HCT116 (cell line): ENCODE results near the gene MNAT1. TPM values are rescaled to one million over a fixed set of nuclear protein-coding genes. Genes with fewer than 3 reads are reported as not detected.

Experiments used
- ATAC-seq: fragments of 200-7000 bp; cut with Tn5 transposase; 2 replicates; pipeline ENCODE4 v1.9.1; 2020; ENCODE audit warnings: mild to moderate bottlenecking, moderate library complexity
- BruUV-seq: library from RNA; stranded (reverse); fragments of 400-500 nt; replicated peaks from 2 replicates; lab custom pipeline; 2021; lab: Mats Ljungman, UMichigan
- CTCF ChIA-PET: fragments of 300-600 bp; sonication (Branson Sonifier 250); formaldehyde crosslinking; loops from one replicate; lab custom pipeline; 2021; ENCODE audit warnings: antibody characterized with exemption; lab: Charles Lee
- POLR2A ChIA-PET: fragments of 300-600, 350-600 bp; sonication (Branson Sonifier 250); formaldehyde crosslinking; loops from one replicate; lab custom pipeline; 2021; ENCODE audit warnings: antibody characterized with exemption; lab: Charles Lee
- RAD21 ChIA-PET, 2 experiments: fragments of 300-600 bp; sonication (Branson Sonifier 250); formaldehyde crosslinking; loops; one replicate each; lab custom pipeline; 2023; ENCODE audit warnings: low total read pairs in 2 of 2; ENCODE audit not compliant: uncharacterized antibody in 2 of 2, unreplicated experiment in 2 of 2, low non-redundant PET in 1 of 2; lab: Charles Lee
- DNase-seq: peaks from one replicate; pipeline ENCODE4 v3.0.0-alpha.2; 2010; ENCODE audit warnings: low read depth, low spot score
- H2AFZ ChIP-seq: fragments of 200-600 bp; shearing (Covaris generic), sonication (generic); 2 replicates; pipeline ENCODE4 v1.6.1; 2017; ENCODE audit warnings: low read depth, mixed run types, mixed read lengths, antibody characterized with exemption, low read length; ENCODE audit not compliant: poor library complexity, severe bottlenecking
- H3K27ac ChIP-seq: 2 replicates; pipeline ENCODE4 v1.5.1; 2012; ENCODE audit warnings: low read depth, low read length
- H3K27me3 ChIP-seq: fragments of 200-600 bp; sonication (generic); 2 replicates; pipeline ENCODE4 v1.6.1; 2016; ENCODE audit warnings: mixed run types, low read length, mixed read lengths; ENCODE audit not compliant: insufficient read depth
- H3K36me3 ChIP-seq, 2 experiments: fragments of 200-500 bp in 1 of 2; fragments of 200-600 bp in 1 of 2; sonication (Bioruptor generic) in 1 of 2; sonication (generic) in 1 of 2; 2 replicates each; pipeline versions ENCODE4 v1.5.1 to v1.6.1; 2014 to 2016; ENCODE audit warnings: low read length in 2 of 2, inconsistent platforms in 1 of 2, mixed read lengths in 1 of 2, mixed run types in 1 of 2; ENCODE audit not compliant: insufficient read depth in 2 of 2, control insufficient read depth in 1 of 2
- H3K4me1 ChIP-seq, 2 experiments: fragments of 200-600 bp in 1 of 2; sonication (generic) in 1 of 2; 2 replicates each; pipeline versions ENCODE4 v1.5.1 to v1.6.1; 2012 to 2017; ENCODE audit warnings: low read length in 2 of 2, inconsistent platforms in 1 of 2, mild to moderate bottlenecking in 1 of 2, mixed read lengths in 1 of 2, mixed run types in 1 of 2, moderate library complexity in 1 of 2; ENCODE audit not compliant: insufficient read depth in 2 of 2, control insufficient read depth in 1 of 2
- H3K4me2 ChIP-seq: fragments of 200-600 bp; sonication (generic); 2 replicates; pipeline ENCODE4 v1.6.1; 2017; ENCODE audit warnings: mixed run types, low read length, mixed read lengths
- H3K4me3 ChIP-seq, 2 experiments: fragments of 200-600 bp in 1 of 2; sonication (generic) in 1 of 2; replicated peaks in 1 of 2; 2 replicates each; pipeline ENCODE4 v1.5.1; 2011 to 2016; ENCODE audit warnings: low read length in 2 of 2, control low read depth in 1 of 2, low read depth in 1 of 2, mild to moderate bottlenecking in 1 of 2, mixed read lengths in 1 of 2, mixed run types in 1 of 2
- H3K79me2 ChIP-seq: fragments of 200-600 bp; sonication (generic); 2 replicates; pipeline ENCODE4 v1.6.1; 2017; ENCODE audit warnings: mild to moderate bottlenecking, mixed run types, low read length, moderate library complexity, mixed read lengths; ENCODE audit not compliant: insufficient read depth
- H3K9ac ChIP-seq: fragments of 200-600 bp; sonication (generic); 2 replicates; pipeline ENCODE4 v1.6.1; 2016; ENCODE audit warnings: low read length, mixed read lengths
- H3K9me2 ChIP-seq: fragments of 200-600 bp; sonication (generic), shearing (Covaris generic); 2 replicates; pipeline ENCODE4 v1.6.1; 2017; ENCODE audit warnings: mixed run types, mild to moderate bottlenecking, moderate library complexity; ENCODE audit not compliant: insufficient read depth
- H3K9me3 ChIP-seq, 2 experiments: fragments of 200-500 bp in 1 of 2; fragments of 200-600 bp in 1 of 2; sonication (Bioruptor generic) in 1 of 2; sonication (generic) in 1 of 2; 2 replicates each; pipeline ENCODE4 v1.6.1; 2014 to 2017; ENCODE audit warnings: low read length in 2 of 2, mixed read lengths in 2 of 2, inconsistent platforms in 1 of 2, low read depth in 1 of 2, mild to moderate bottlenecking in 1 of 2, mixed run types in 1 of 2, moderate library complexity in 1 of 2; ENCODE audit not compliant: control insufficient read depth in 1 of 2, insufficient read depth in 1 of 2
- H4K20me1 ChIP-seq: fragments of 200-600 bp; sonication (generic), shearing (Covaris generic); 2 replicates; pipeline ENCODE4 v1.6.1; 2017; ENCODE audit warnings: mixed run types, mild to moderate bottlenecking, moderate library complexity; ENCODE audit not compliant: insufficient read depth
- CBX3 ChIP-seq: IDR thresholded peaks from 2 replicates; pipeline ENCODE4 v1.6.1; 2012; ENCODE audit warnings: low read depth
- CEBPB ChIP-seq: IDR thresholded peaks from 2 replicates; pipeline ENCODE4 v1.6.1; 2012; ENCODE audit warnings: low read depth
- EGR1 ChIP-seq: IDR thresholded peaks from 2 replicates; pipeline ENCODE4 v1.6.1; 2012; ENCODE audit warnings: low read depth
- EZH2 ChIP-seq: fragments of 200-600 bp; sonication (generic); IDR thresholded peaks from 2 replicates; pipeline ENCODE4 v1.6.1; 2017; ENCODE audit warnings: antibody characterized with exemption, mixed run types
- JUND ChIP-seq: IDR thresholded peaks from 2 replicates; pipeline ENCODE4 v1.6.1; 2012
- MAX ChIP-seq: IDR thresholded peaks from 2 replicates; pipeline ENCODE4 v1.6.1; 2012
- POLR2A ChIP-seq: IDR thresholded peaks from 2 replicates; pipeline ENCODE4 v1.7.0; 2011; ENCODE audit warnings: borderline replicate concordance; ENCODE audit not compliant: insufficient read depth, insufficient read length; ENCODE audit errors: extremely low read depth
- REST ChIP-seq: IDR thresholded peaks from 2 replicates; pipeline ENCODE4 v1.6.1; 2012; ENCODE audit warnings: low read depth
- SRF ChIP-seq: IDR thresholded peaks from 2 replicates; pipeline ENCODE4 v1.6.1; 2012; ENCODE audit warnings: low read depth
- TCF7L2 ChIP-seq: IDR thresholded peaks from 2 replicates; pipeline ENCODE4 v1.7.0; 2011; ENCODE audit warnings: borderline replicate concordance, inconsistent platforms; ENCODE audit not compliant: insufficient read depth, insufficient read length; ENCODE audit errors: extremely low read depth
- YY1 ChIP-seq: IDR thresholded peaks from 2 replicates; pipeline ENCODE4 v1.6.1; 2011; ENCODE audit warnings: low read length, low read depth, moderate library complexity, mild to moderate bottlenecking; ENCODE audit not compliant: insufficient replicate concordance; ENCODE audit errors: extremely low read depth
- ZBTB33 ChIP-seq: IDR thresholded peaks from 2 replicates; pipeline ENCODE4 v1.6.1; 2011; ENCODE audit warnings: mild to moderate bottlenecking, low read length, moderate library complexity; ENCODE audit not compliant: insufficient replicate concordance; ENCODE audit errors: extremely low read depth
- ZFX ChIP-seq: fragments of 450-650 bp; IDR thresholded peaks from 2 replicates; pipeline ENCODE4 v1.6.1; 2017
- intact Hi-C: fragments of 100-400 bp; cut with micrococcal nuclease; formaldehyde crosslinking; loops from 2 replicates; pipeline ENCODE4 v1.10.0; 2022
- total RNA-seq: library from RNA; stranded (reverse); gene quantifications from one replicate; pipeline ENCODE4 v1.2.1, GENCODE V29; 2021; ENCODE audit not compliant: unreplicated experiment
- TF ChIP-seq, protein P1 (sequence below): IDR thresholded peaks from 2 replicates; pipeline ENCODE4 v1.6.1; 2012

MNAT1 gene
- total RNA-seq, 1 experiment from 2014 or later: 49.3 TPM

DNA sequence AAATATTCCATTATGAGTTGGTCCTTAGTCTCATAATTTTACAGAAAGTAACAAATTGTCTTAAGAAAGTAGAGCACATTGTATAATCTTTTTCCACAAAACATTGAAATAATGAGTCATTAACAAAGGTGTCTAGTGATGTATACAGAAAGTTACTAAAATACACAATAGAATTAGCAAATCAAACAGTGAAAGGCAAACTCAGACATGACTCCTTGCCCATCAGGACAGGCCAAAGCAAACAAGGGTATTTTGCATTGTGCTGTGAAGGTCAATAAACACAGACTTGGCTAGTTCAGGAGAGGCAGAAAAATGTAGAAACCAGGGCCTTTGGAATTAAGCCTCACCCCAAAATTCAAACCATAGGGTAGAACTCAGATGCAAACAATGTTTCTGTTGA lies 47.7 kb upstream of the MNAT1 start:
- TF ChIP-seq JUND: no peak
- no peak for TF ChIP-seq YY1
- TF ChIP-seq TCF7L2: no peak
- TF ChIP-seq, protein P1, sequence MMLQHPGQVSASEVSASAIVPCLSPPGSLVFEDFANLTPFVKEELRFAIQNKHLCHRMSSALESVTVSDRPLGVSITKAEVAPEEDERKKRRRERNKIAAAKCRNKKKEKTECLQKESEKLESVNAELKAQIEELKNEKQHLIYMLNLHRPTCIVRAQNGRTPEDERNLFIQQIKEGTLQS: no peak; the same call in 1 of the 2 replicates
- no peak for TF ChIP-seq EZH2
- TF ChIP-seq CEBPB: no peak
- Histone ChIP-seq H3K27me3 (no peaks in the 10 kb centered on the region), H3K36me3 (no peaks in the 10 kb centered on the region), H3K27ac (no peak overlapping the region), H3K9me2 (no peaks in the 10 kb centered on the region), H3K9ac (no peak overlapping the region), H2AFZ (no peak overlapping the region), H3K4me1 (no peaks in the 10 kb centered on the region), H3K4me3 (no peak overlapping the region), H4K20me1 (no peaks in the 10 kb centered on the region), H3K9me3 (no peaks in the 10 kb centered on the region), H3K4me2 (no peak overlapping the region), H3K79me2 (no peaks in the 10 kb centered on the region)
- ChIA-PET POLR2A (no interaction called here), RAD21 (no interaction called here), CTCF (no interaction called here)
- intact Hi-C loops: no loop called here
- no TSS peak for BruUV-seq
- DNase-seq: no peak
- no peak for ATAC-seq

GRCh38 chr14:60691383-60692113 lies 43.0 kb upstream of the MNAT1 start:
- POLR2A ChIA-PET: no interaction called here
- ATAC-seq (no peak), DNase-seq (no peak)
- H4K20me1 ChIP-seq: no peaks in the 10 kb centered on the region
- H3K9me2 ChIP-seq: no peaks in the 10 kb centered on the region
- H3K4me1 ChIP-seq: no peaks in the 10 kb centered on the region
- H2AFZ ChIP-seq: no peak overlapping the region
- CTCF ChIA-PET: no interaction called here
- H3K4me2 ChIP-seq: no peak overlapping the region
- no peak overlapping the region for H3K9ac ChIP-seq
- H3K79me2 ChIP-seq: no peaks in the 10 kb centered on the region
- no peak overlapping the region for H3K4me3 ChIP-seq
- H3K27ac ChIP-seq: no peak overlapping the region
- RAD21 ChIA-PET: no interaction called here
- BruUV-seq: no TSS peak
- intact Hi-C loops: no loop called here
- H3K9me3 ChIP-seq: no peaks in the 10 kb centered on the region
- H3K27me3 ChIP-seq: no peaks in the 10 kb centered on the region
- no peaks in the 10 kb centered on the region for H3K36me3 ChIP-seq
- no peak for TF ChIP-seq ZBTB33
- no peak for TF ChIP-seq CBX3
- no peak for TF ChIP-seq EZH2
- TF ChIP-seq TCF7L2: no peak
- TF ChIP-seq MAX: no peak
- TF ChIP-seq JUND: no peak
- TF ChIP-seq ZFX: no peak
- no peak for TF ChIP-seq REST
- TF ChIP-seq POLR2A: no peak
- TF ChIP-seq SRF: no peak
- TF ChIP-seq, protein P1: no peak
- TF ChIP-seq EGR1: no peak
